H9 (cell line): Measurements from ENCODE around the gene RAB5IF. TPM values are rescaled to one million over a fixed set of nuclear protein-coding genes. Genes with fewer than 3 reads are reported as not detected.

Experiments used
- DNase-seq: peaks from one replicate; pipeline ENCODE4 v3.0.0-alpha.2; 2017
- H2AFZ ChIP-seq: one replicate; pipeline ENCODE4 v1.6.1; 2013; ENCODE audit warnings: mild to moderate bottlenecking, low read length, control low read depth, moderate library complexity
- H2AK5ac ChIP-seq: 2 replicates; pipeline ENCODE4 v1.6.1; 2013; ENCODE audit warnings: low read length, control low read depth, mixed read lengths; ENCODE audit not compliant: insufficient read length
- H2BK120ac ChIP-seq: one replicate; pipeline ENCODE4 v1.6.1; 2013; ENCODE audit warnings: low read depth, mild to moderate bottlenecking, low read length, control low read depth, inconsistent platforms; ENCODE audit not compliant: poor library complexity, severe bottlenecking
- H2BK12ac ChIP-seq: 2 replicates; pipeline ENCODE4 v1.6.1; 2013; ENCODE audit warnings: low read length, control low read depth, mixed read lengths, low read depth; ENCODE audit not compliant: insufficient read length
- H2BK15ac ChIP-seq: 2 replicates; pipeline ENCODE4 v1.6.1; 2013; ENCODE audit warnings: low read depth, low read length, control low read depth
- H2BK20ac ChIP-seq: one replicate; pipeline ENCODE4 v1.6.1; 2013; ENCODE audit warnings: low read depth, mild to moderate bottlenecking, low read length, control low read depth, inconsistent platforms; ENCODE audit not compliant: poor library complexity, severe bottlenecking
- H2BK5ac ChIP-seq: 2 replicates; pipeline ENCODE4 v1.6.1; 2013; ENCODE audit warnings: low read length, control low read depth, mixed read lengths; ENCODE audit not compliant: insufficient read length
- H3K14ac ChIP-seq: 2 replicates; pipeline ENCODE4 v1.6.1; 2013; ENCODE audit warnings: low read length, control low read depth; ENCODE audit not compliant: insufficient read depth
- H3K18ac ChIP-seq: 2 replicates; pipeline ENCODE4 v1.6.1; 2013; ENCODE audit warnings: low read depth, mild to moderate bottlenecking, mixed read lengths, low read length, control low read depth; ENCODE audit not compliant: insufficient read length
- H3K23ac ChIP-seq: 2 replicates; pipeline ENCODE4 v1.6.1; 2013; ENCODE audit warnings: low read length, control low read depth, mixed read lengths, low read depth; ENCODE audit not compliant: insufficient read length
- H3K23me2 ChIP-seq: 2 replicates; pipeline ENCODE4 v1.6.1; 2013; ENCODE audit warnings: low read depth, mild to moderate bottlenecking, mixed read lengths, low read length, control low read depth; ENCODE audit not compliant: insufficient read length, poor library complexity, severe bottlenecking
- H3K27ac ChIP-seq: 2 replicates; pipeline ENCODE4 v1.5.1; 2013; ENCODE audit warnings: low read length, control low read depth, mixed read lengths, low read depth; ENCODE audit not compliant: insufficient read length
- H3K27me3 ChIP-seq: 2 replicates; pipeline ENCODE4 v1.6.1; 2013; ENCODE audit warnings: low read length, control low read depth, inconsistent platforms; ENCODE audit not compliant: insufficient read depth
- H3K4ac ChIP-seq: 2 replicates; pipeline ENCODE4 v1.6.1; 2013; ENCODE audit warnings: low read depth, mild to moderate bottlenecking, control low read depth, inconsistent platforms, low read length, moderate library complexity
- H3K4me1 ChIP-seq: 2 replicates; pipeline ENCODE4 v1.6.1; 2013; ENCODE audit warnings: low read length, control low read depth, inconsistent platforms; ENCODE audit not compliant: insufficient read depth
- H3K4me2 ChIP-seq: 2 replicates; pipeline ENCODE4 v1.6.1; 2013; ENCODE audit warnings: low read length, control low read depth, mixed read lengths; ENCODE audit not compliant: insufficient read length, insufficient read depth
- H3K56ac ChIP-seq: 2 replicates; pipeline ENCODE4 v1.6.1; 2013; ENCODE audit warnings: low read depth, mild to moderate bottlenecking, mixed read lengths, low read length, control low read depth; ENCODE audit not compliant: insufficient read length
- H3K79me1 ChIP-seq: 2 replicates; pipeline ENCODE4 v1.6.1; 2013; ENCODE audit warnings: low read depth, mild to moderate bottlenecking, moderate library complexity, low read length, control low read depth, inconsistent platforms; ENCODE audit not compliant: insufficient read depth, poor library complexity, severe bottlenecking
- H3K79me2 ChIP-seq: 2 replicates; pipeline ENCODE4 v1.6.1; 2013; ENCODE audit warnings: low read length, control low read depth, inconsistent platforms; ENCODE audit not compliant: insufficient read depth
- H3K9ac ChIP-seq: 2 replicates; pipeline ENCODE4 v1.6.1; 2013; ENCODE audit warnings: low read length, control low read depth, mixed read lengths; ENCODE audit not compliant: insufficient read length; ENCODE audit errors: extremely low read depth
- H3K9me3 ChIP-seq: one replicate; pipeline ENCODE4 v1.6.1; 2013; ENCODE audit warnings: low read depth, low read length, inconsistent platforms; ENCODE audit not compliant: control insufficient read depth
- H3T11ph ChIP-seq: one replicate; pipeline ENCODE4 v1.6.1; 2013; ENCODE audit warnings: mild to moderate bottlenecking, low read length, control low read depth, inconsistent platforms
- H4K20me1 ChIP-seq: one replicate; pipeline ENCODE4 v1.6.1; 2013; ENCODE audit not compliant: control insufficient read depth, insufficient read length, insufficient read depth
- H4K5ac ChIP-seq: 2 replicates; pipeline ENCODE4 v1.6.1; 2013; ENCODE audit warnings: low read depth, mild to moderate bottlenecking, mixed read lengths, low read length, control low read depth; ENCODE audit not compliant: insufficient read length
- H4K8ac ChIP-seq: replicated peaks from 2 replicates; pipeline ENCODE4 v1.6.1; 2013; ENCODE audit warnings: low read length, control low read depth, mixed read lengths, low read depth; ENCODE audit not compliant: insufficient read length
- H4K91ac ChIP-seq: 2 replicates; pipeline ENCODE4 v1.6.1; 2013; ENCODE audit warnings: low read depth, mild to moderate bottlenecking, moderate library complexity, mixed read lengths, low read length, control low read depth; ENCODE audit not compliant: insufficient read length
- H3K27ac Mint-ChIP-seq, 3 experiments: 2 replicates in 2 of 3; 3 replicates in 1 of 3; pipeline ENCODE4 v1.8.0; 2020 to 2021; ENCODE audit warnings: mixed read lengths in 3 of 3, mild to moderate bottlenecking in 1 of 3, moderate library complexity in 1 of 3
- H3K27me3 Mint-ChIP-seq: 2 replicates; pipeline ENCODE4 v1.8.0; 2021; ENCODE audit warnings: low read depth, mild to moderate bottlenecking, moderate library complexity, mixed read lengths
- H3K36me3 Mint-ChIP-seq, 3 experiments: 2 replicates in 2 of 3; 3 replicates in 1 of 3; pipeline ENCODE4 v1.8.0; 2020 to 2021; ENCODE audit warnings: low read depth in 3 of 3, mixed read lengths in 3 of 3; ENCODE audit not compliant: insufficient read depth in 1 of 3
- H3K4me1 Mint-ChIP-seq, 2 experiments: 2 replicates each; pipeline ENCODE4 v1.8.0; 2020; ENCODE audit warnings: mixed read lengths in 2 of 2
- H3K4me3 Mint-ChIP-seq, 2 experiments: 2 replicates in 1 of 2; 3 replicates in 1 of 2; pipeline ENCODE4 v1.8.0; 2020 to 2021; ENCODE audit warnings: mild to moderate bottlenecking in 2 of 2, mixed read lengths in 2 of 2, moderate library complexity in 1 of 2
- H3K9me3 Mint-ChIP-seq, 2 experiments: 2 replicates in 1 of 2; 3 replicates in 1 of 2; pipeline ENCODE4 v1.8.0; 2020; ENCODE audit warnings: mild to moderate bottlenecking in 2 of 2, mixed read lengths in 2 of 2, moderate library complexity in 1 of 2
- WGBS: extraction: QIAGEN DNeasy Blood & Tissue Kit; methylation state at CpG from one replicate; pipeline ENCODE4 v1.1.7; 2013; ENCODE audit warnings: missing lambda C conversion rate, low lambda C conversion rate, mixed read lengths; ENCODE audit not compliant: insufficient read length; ENCODE audit errors: extremely low coverage; 5-methylcytosine and 5-hydroxymethylcytosine counted together
- total RNA-seq: library from RNA; stranded (reverse); gene quantifications from 2 replicates; pipeline ENCODE4 v1.2.1, GENCODE V29; 2021
- TF ChIP-seq, protein P1 (sequence below): fragments of 200-600 bp; sonication (generic); conservative IDR thresholded peaks from 3 replicates; pipeline ENCODE4 v1.8.0; 2021; ENCODE audit warnings: antibody characterized with exemption, mild to moderate bottlenecking

Gene RAB5IF
- total RNA-seq, 1 experiment from 2014 or later, result 96.5 TPM

GRCh38 chr20:36645998-36646397, 40.4 kb downstream of the RAB5IF start, which contains the start of gene SLA2:
SLA2 (minus strand) TSS chr20:36646196; CDS start chr20:36641335, 4,861 bp downstream.
- Histone ChIP-seq H3K4ac (no peak within 1 kb of the TSS), H3K23ac (no peak within 1 kb of the TSS), H3K23me2 (no peaks in the 10 kb centered on the region), H3K27me3 (no peaks in the 10 kb centered on the region), H2AFZ (no peak within 1 kb of the TSS), H4K5ac (no peak within 1 kb of the TSS), H2BK5ac (no peak within 1 kb of the TSS), H2BK20ac (no peak within 1 kb of the TSS), H2BK120ac (peak within 1 kb of the TSS; percentile 30), H2BK15ac (no peak within 1 kb of the TSS), H3K56ac (no peak within 1 kb of the TSS), H2AK5ac (no peak within 1 kb of the TSS), H4K8ac (no peak within 1 kb of the TSS), H3K79me2 (no peaks in the 10 kb centered on the region), H3K4me1 (peaks cover 8% of the 10 kb centered on the region; the same call in 1 of the 2 replicates), H3T11ph (no peak within 1 kb of the TSS), H3K4me2 (no peak within 1 kb of the TSS), H3K79me1 (no peaks in the 10 kb centered on the region), H2BK12ac (no peak within 1 kb of the TSS), H4K91ac (no peak within 1 kb of the TSS), H3K27ac (no peak within 1 kb of the TSS), H4K20me1 (no peaks in the 10 kb centered on the region), H3K18ac (no peak within 1 kb of the TSS), H3K9me3 (no peaks in the 10 kb centered on the region), H3K9ac (no peak within 1 kb of the TSS), H3K14ac (no peak within 1 kb of the TSS)
- WGBS, result no CpG with 5 or more reads among the region's 9 CpGs
- H3K27me3 Mint-ChIP-seq, result no peaks in the 10 kb centered on the region; the same call in 1 of the 2 replicates
- DNase-seq, result no peak
- H3K4me1 Mint-ChIP-seq, result peaks cover 33% of the 10 kb centered on the region in 2 experiments
- no peak within 1 kb of the TSS for H3K4me3 Mint-ChIP-seq
- H3K36me3 Mint-ChIP-seq, result no peaks in the 10 kb centered on the region
- TF ChIP-seq, protein P1, sequence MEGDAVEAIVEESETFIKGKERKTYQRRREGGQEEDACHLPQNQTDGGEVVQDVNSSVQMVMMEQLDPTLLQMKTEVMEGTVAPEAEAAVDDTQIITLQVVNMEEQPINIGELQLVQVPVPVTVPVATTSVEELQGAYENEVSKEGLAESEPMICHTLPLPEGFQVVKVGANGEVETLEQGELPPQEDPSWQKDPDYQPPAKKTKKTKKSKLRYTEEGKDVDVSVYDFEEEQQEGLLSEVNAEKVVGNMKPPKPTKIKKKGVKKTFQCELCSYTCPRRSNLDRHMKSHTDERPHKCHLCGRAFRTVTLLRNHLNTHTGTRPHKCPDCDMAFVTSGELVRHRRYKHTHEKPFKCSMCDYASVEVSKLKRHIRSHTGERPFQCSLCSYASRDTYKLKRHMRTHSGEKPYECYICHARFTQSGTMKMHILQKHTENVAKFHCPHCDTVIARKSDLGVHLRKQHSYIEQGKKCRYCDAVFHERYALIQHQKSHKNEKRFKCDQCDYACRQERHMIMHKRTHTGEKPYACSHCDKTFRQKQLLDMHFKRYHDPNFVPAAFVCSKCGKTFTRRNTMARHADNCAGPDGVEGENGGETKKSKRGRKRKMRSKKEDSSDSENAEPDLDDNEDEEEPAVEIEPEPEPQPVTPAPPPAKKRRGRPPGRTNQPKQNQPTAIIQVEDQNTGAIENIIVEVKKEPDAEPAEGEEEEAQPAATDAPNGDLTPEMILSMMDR, result no peak
- H3K9me3 Mint-ChIP-seq, result no peaks in the 10 kb centered on the region
- H3K27ac Mint-ChIP-seq, result peak within 1 kb of the TSS; percentile 44 to 85 (median 76); a peak in 5 of 7 replicates
